Colonic mucosa (tissue), 4 donors: Measurements from ENCODE around the gene SELENON. TPM values are rescaled to one million over a fixed set of nuclear protein-coding genes. Genes with fewer than 3 reads are reported as not detected.
A peak's percentile ranks its signal among the peaks of the same experiment; 100 is the strongest.

Source experiments
- DNase-seq: peaks from one replicate; pipeline ENCODE4 v3.0.0-alpha.2; 2020
- H3K27ac ChIP-seq: fragments of 200-600 bp; one replicate; pipeline ENCODE4 v1.8.0; 2021
- H3K27me3 ChIP-seq: fragments of 200-600 bp; one replicate; pipeline ENCODE4 v1.8.0; 2021
- H3K36me3 ChIP-seq: fragments of 200-600 bp; one replicate; pipeline ENCODE4 v1.8.0; 2021
- H3K4me1 ChIP-seq: fragments of 200-600 bp; one replicate; pipeline ENCODE4 v1.8.0; 2021; ENCODE audit warnings: mild to moderate bottlenecking
- H3K4me3 ChIP-seq: fragments of 200-600 bp; one replicate; pipeline ENCODE4 v1.8.0; 2021
- H3K9ac ChIP-seq, 2 donors: one replicate each; pipeline ENCODE4 v1.7.0; 2013; ENCODE audit warnings: control low read depth in 2 of 2, low read depth in 2 of 2, low read length in 2 of 2
- H3K9me3 ChIP-seq: fragments of 200-600 bp; one replicate; pipeline ENCODE4 v1.8.0; 2021
- intact Hi-C: fragments of 100-400 bp; cut with DNase I; formaldehyde crosslinking; loops from one replicate; pipeline ENCODE4 v1.14.1; 2022
- total RNA-seq, 2 donors: library from RNA; stranded (reverse); fragmentation: NEBNext Ultra II Directional in 1 of 2; extraction: Animal tissue kit (Norgen Biotek cat#: 25700) in 1 of 2; gene quantifications; one replicate each; pipeline ENCODE4 v1.2.1, GENCODE V29; 2021
- TF ChIP-seq, protein P1 (sequence below): fragments of 200-600 bp; IDR thresholded peaks from one replicate; pipeline ENCODE4 v1.8.0; 2022; ENCODE audit warnings: antibody characterized with exemption, mild to moderate bottlenecking
- donor health status: healthy.
- donor health status: DM: no; HTN: no; CAD: no.
- donor health status: DM: no; HTN: no; CAD: no.

SELENON gene
- total RNA-seq, 2 donors from 2014 or later = 39.6 to 43.3 TPM

DNA sequence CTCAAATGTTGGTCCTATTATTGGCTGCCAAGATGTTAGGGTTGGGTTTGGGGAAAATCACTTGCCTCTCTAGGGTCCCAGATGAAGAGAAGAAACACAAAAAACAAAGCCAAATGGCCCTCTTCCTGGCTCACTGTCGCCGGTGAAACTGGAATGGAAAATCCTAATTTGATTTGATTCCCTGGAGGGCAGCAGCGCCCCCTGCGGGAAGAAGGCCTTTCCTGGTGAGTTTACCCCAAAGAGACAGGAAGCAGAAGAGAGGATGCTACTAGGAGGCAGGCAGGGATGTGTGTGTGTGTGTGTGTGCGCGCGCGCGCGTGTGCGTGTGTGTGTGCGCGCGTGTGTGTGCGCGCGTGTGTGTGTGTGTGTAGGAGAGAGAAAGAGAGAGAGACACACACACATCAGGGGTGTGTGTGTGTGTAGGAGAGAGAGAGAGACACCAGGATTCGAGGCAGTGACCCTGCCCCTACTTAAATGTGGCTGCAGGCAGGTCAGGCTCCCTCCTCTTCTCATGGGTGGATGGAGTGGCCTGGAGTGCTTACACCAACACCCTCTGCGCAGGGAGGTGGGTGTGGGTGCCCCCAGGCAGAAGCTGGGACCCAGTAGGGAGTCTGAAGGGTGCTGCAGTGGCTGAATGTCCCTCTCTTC is 3.1 kb upstream of the SELENON start:
- no peak overlapping the region for H3K4me3 ChIP-seq
- no peaks in the 10 kb centered on the region for H3K9me3 ChIP-seq
- no peaks in the 10 kb centered on the region for H3K36me3 ChIP-seq
- H3K4me1 ChIP-seq = no peaks in the 10 kb centered on the region
- TF ChIP-seq, protein P1, sequence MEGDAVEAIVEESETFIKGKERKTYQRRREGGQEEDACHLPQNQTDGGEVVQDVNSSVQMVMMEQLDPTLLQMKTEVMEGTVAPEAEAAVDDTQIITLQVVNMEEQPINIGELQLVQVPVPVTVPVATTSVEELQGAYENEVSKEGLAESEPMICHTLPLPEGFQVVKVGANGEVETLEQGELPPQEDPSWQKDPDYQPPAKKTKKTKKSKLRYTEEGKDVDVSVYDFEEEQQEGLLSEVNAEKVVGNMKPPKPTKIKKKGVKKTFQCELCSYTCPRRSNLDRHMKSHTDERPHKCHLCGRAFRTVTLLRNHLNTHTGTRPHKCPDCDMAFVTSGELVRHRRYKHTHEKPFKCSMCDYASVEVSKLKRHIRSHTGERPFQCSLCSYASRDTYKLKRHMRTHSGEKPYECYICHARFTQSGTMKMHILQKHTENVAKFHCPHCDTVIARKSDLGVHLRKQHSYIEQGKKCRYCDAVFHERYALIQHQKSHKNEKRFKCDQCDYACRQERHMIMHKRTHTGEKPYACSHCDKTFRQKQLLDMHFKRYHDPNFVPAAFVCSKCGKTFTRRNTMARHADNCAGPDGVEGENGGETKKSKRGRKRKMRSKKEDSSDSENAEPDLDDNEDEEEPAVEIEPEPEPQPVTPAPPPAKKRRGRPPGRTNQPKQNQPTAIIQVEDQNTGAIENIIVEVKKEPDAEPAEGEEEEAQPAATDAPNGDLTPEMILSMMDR = peak; percentile 72
- H3K9ac ChIP-seq = no peak overlapping the region
- H3K27me3 ChIP-seq = no peaks in the 10 kb centered on the region
- DNase-seq = peak; percentile 94
- intact Hi-C loops = loop anchor here (5.0 kb wide), 2 partner anchors 40 to 190 kb away; no protein-coding TSS in a partner anchor
- no peak overlapping the region for H3K27ac ChIP-seq

DNA sequence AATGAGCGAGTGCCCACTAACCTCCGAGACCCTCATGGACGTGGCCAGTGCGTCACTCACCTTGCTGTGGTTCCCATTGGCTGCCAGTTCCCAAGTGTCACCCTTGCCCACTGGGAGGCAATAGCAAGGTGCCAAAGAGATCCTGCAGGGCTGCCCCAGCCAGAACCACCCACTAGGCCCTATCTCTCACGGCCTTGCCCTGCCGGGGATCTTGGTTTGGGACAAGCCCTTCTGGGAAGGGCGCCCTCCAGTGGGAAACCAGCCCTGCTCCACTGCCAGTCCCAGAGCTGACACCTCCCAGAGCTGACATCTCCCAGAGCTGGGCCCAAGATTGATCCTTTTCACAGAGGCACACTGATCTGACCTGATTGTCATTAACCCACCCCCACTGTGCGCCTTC is 2.1 kb upstream of the SELENON start:
- Histone ChIP-seq H3K27ac (no peak overlapping the region), H3K4me1 (no peaks in the 10 kb centered on the region)
- intact Hi-C loops = loop anchor here (5.0 kb wide), 2 partner anchors 41 to 191 kb away; no protein-coding TSS in a partner anchor

DNA sequence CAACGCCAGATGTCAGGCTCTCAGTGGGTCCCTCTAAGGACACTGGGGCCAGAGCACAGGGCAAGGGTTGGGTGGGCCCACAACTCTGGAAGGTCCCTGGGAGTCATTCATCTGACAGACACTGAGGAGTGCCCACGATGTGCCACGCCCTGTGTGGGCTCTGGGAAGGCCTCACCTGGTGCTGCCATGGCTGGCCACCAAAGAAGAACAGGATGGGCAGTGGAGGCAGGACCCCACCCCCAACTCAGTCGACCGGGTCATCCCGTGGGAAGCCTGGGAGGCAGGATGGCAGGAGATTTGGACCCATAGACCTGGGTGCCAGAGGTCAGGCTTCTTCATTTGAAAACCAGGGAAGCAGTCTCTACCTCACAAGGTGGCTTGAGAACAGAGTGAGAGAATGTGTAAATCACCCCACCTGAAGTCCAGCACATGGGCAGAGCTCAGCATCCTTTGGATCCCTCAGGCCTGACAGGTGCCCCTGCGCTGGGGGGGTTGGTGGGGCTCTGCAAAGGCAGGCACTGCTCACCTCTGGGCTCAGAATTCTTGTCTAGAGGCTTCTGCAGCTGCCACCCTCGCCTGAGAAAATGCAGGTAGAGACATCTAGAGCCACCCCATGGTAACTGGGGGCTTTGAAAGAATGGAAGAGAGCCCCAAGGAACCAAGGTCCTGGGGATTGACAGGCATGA is 1.2 kb upstream of the SELENON start:
- H3K27ac ChIP-seq = peak overlapping the region; percentile 61
- TF ChIP-seq, protein P1 = no peak
- no peaks in the 10 kb centered on the region for H3K36me3 ChIP-seq
- H3K9me3 ChIP-seq = no peaks in the 10 kb centered on the region
- no peaks in the 10 kb centered on the region for H3K27me3 ChIP-seq
- no peak overlapping the region for H3K9ac ChIP-seq
- no peaks in the 10 kb centered on the region for H3K4me1 ChIP-seq
- no peak for DNase-seq
- intact Hi-C loops = loop anchor here (5.0 kb wide), 2 partner anchors 42 to 192 kb away; no protein-coding TSS in a partner anchor
- no peak overlapping the region for H3K4me3 ChIP-seq

More for the DNA sequence above, 2.1 kb upstream of the SELENON start:
- H3K36me3 ChIP-seq = no peaks in the 10 kb centered on the region
- H3K4me3 ChIP-seq = no peak overlapping the region
- DNase-seq = no peak
- TF ChIP-seq, protein P1 = peak; percentile 33
- no peaks in the 10 kb centered on the region for H3K9me3 ChIP-seq
- no peaks in the 10 kb centered on the region for H3K27me3 ChIP-seq
- H3K9ac ChIP-seq = no peak overlapping the region

DNA sequence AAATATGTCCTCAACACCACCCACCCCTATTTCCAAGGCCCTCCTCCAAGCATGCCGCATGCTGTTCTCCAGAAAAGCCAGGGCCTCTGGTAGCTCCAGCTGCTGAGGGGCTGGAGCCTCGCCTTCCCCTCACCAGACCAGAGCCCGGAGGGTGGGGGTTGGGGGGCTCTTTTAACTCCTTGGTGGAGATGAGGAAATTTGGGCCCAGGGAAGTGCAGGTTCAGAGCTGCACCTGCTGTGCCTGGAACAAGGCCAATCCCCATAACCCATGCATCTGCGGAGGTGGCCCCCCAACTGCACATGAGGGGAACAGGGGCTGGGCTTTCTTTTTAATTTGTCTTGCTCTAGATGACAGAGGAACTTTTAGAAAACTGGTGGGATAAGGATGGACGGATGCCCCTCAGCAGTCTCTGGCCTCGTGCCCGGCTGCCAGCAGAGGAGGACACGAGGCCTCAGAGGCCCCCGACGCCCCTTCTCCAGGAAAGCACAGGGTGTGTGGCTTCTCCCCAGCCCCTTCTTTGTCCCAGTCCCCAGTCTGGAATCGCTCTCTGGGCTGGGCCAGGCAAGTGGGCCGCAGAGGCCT is 550 bp upstream of the SELENON start:
- Histone ChIP-seq H3K27me3 (no peaks in the 10 kb centered on the region), H3K9me3 (no peaks in the 10 kb centered on the region), H3K4me1 (no peaks in the 10 kb centered on the region), H3K9ac (peak overlapping the region; percentile 66 to 78), H3K27ac (peak overlapping the region; percentile 61), H3K36me3 (no peaks in the 10 kb centered on the region), H3K4me3 (peak overlapping the region; percentile 43)
- intact Hi-C loops = loop anchor here (5.0 kb wide), 2 partner anchors 42 to 192 kb away; no protein-coding TSS in a partner anchor
- DNase-seq = no peak
- TF ChIP-seq, protein P1 = no peak

DNA sequence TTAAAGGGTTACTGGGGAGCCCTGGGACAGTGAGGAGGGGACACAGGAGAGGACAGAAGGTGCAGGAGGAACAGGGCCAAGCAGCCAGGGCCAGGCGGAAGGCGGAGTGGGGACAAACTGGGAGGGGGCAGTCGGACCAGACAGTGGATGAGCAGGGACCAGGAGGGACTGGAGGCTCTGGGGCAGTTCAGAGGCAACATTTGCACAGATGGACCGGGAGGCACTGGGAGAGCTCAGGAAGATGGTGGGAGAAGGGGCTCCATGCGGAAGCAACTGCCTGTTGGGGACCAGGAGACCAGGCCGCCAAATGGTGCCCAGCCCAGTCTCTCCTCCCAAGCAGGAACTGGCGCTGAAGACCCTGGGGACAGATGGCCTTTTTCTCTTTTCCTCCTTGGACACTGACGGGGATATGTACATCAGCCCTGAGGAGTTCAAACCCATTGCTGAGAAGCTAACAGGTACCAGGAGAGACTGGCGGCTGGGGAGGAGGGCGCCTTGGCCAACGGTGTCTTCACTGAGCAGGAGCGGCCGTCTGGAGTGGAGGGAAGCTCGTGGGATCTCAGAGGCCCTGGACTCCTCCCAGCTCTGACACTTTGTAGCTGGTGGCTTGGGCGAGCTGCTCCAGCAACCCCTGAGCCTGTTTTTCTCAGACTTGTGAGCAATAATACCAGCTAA is 847 bp downstream of the SELENON start:
- Histone ChIP-seq H3K9ac (peak overlapping the region; percentile 53 to 84), H3K27me3 (no peaks in the 10 kb centered on the region), H3K4me1 (no peaks in the 10 kb centered on the region), H3K27ac (no peak overlapping the region), H3K36me3 (no peaks in the 10 kb centered on the region), H3K9me3 (no peaks in the 10 kb centered on the region), H3K4me3 (peak overlapping the region; percentile 40)
- intact Hi-C loops = loop anchor here (10.0 kb wide), 1 partner anchor 276 kb away; no protein-coding TSS in a partner anchor
- DNase-seq = no peak
- TF ChIP-seq, protein P1 = no peak
